MG63 (cell line): ENCODE data around the gene IGFBP5. TPM values are rescaled to one million over a fixed set of nuclear protein-coding genes. Genes with fewer than 3 reads are reported as not detected.

ENCODE experiments used
- DNase-seq: peaks from one replicate; pipeline ENCODE4 v3.0.0-alpha.2; 2020
- H3K27me3 ChIP-seq: fragments of 250-450 bp; sonication (Bioruptor Pico); 2 replicates; pipeline ENCODE4 v1.5.1; 2020; ENCODE audit warnings: mild to moderate bottlenecking, moderate library complexity
- H3K36me3 ChIP-seq: fragments of 250-450 bp; sonication (Bioruptor Pico); 2 replicates; pipeline ENCODE4 v1.5.1; 2020; ENCODE audit warnings: mild to moderate bottlenecking, moderate library complexity
- H3K4me3 ChIP-seq: fragments of 250-450 bp; sonication (Bioruptor Pico); 2 replicates; pipeline ENCODE4 v1.5.1; 2020; ENCODE audit warnings: mild to moderate bottlenecking, moderate library complexity
- H3K9me3 ChIP-seq: fragments of 250-450 bp; sonication (Bioruptor Pico); 2 replicates; pipeline ENCODE4 v1.5.1; 2020; ENCODE audit warnings: mild to moderate bottlenecking, moderate library complexity
- total RNA-seq: library from RNA; depleted of rRNA; stranded (reverse); fragments of >200 nt; shearing (Covaris generic); gene quantifications from 2 replicates; pipeline ENCODE4 v1.2.3, GENCODE V29; 2014; ENCODE audit warnings: low replicate concordance; rRNA removed

IGFBP5 gene
- total RNA-seq, 1 experiment from 2014 or later: 1.8 TPM

DNA sequence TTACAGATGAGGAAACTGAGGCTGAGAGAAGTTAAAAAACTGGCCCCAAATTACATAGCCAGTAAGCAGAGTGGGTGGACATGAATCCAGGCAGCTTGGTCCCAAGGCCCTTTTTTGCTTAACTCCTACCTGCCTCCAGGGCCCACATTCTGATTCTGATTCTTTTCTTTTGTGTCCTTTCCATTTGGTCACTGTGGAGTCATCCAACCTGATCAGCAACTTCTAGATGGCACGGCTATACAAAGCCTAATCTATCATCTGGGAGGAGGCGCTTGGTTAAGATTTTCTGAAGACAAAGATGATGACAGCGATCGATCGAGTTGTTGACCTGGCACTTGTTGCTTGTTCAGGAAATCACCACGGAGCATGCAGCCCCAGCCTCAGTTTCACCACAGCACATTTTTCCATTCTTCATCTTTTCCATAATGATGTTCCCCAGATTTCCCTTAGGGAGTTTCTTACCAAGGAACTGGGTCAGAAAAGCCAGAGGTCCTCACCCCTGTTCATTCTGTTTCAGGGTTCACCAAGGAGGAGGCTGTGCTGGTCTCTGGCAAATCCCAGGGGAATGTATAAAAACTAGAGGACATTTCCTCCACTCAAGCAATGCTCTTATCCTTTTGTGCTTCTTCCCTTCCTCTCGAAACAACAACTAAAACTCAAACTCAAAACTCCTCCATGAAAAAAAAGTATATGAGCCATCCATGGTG lies 69.0 kb downstream of the IGFBP5 start:
- Histone ChIP-seq H3K9me3 (no peaks in the 10 kb centered on the region), H3K27me3 (no peaks in the 10 kb centered on the region), H3K4me3 (no peak overlapping the region), H3K36me3 (no peaks in the 10 kb centered on the region)
- no peak for DNase-seq

- DNase-seq: no peak
- no peak overlapping the region for H3K4me3 ChIP-seq
- no peaks in the 10 kb centered on the region for H3K9me3 ChIP-seq
- H3K27me3 ChIP-seq: no peaks in the 10 kb centered on the region
- no peaks in the 10 kb centered on the region for H3K36me3 ChIP-seq
Observed at GRCh38 chr2:216624251-216624650, 71.1 kb downstream of the IGFBP5 start.

DNA sequence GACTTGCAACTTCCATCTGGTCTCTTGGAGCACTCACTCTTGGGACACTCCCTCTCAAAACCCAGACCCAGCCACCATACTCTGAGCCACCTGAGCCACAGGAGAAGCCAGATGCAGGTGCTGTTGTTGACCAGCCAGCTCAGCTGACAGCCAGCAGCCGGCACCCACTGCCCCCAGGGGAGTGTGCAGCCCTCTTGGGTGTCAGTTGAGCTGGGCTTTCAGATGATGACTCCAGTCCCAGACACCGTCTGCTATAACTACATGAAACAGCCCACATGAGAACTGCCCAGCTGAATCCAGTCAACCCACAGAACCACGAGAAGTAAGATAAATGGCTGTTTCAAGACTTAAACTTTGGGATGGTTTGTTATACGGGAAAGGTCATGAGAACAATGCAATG lies 72.8 kb downstream of the IGFBP5 start:
- Histone ChIP-seq H3K4me3 (no peak overlapping the region), H3K36me3 (no peaks in the 10 kb centered on the region), H3K27me3 (no peaks in the 10 kb centered on the region), H3K9me3 (no peaks in the 10 kb centered on the region)
- DNase-seq: no peak

Other genes with a start within 250 kb of the IGFBP5 start
- gene RPL37A, start 196.7 kb downstream of the IGFBP5 start, total RNA-seq: 528 and 2,080 TPM in 2 replicates
- 191 and 249 TPM in 2 replicates for gene IGFBP2, start 62.1 kb downstream of the IGFBP5 start, total RNA-seq
- gene TNP1, start 164.5 kb upstream of the IGFBP5 start, total RNA-seq: not detected in 2 replicates